GM18508 (cell line): ENCODE data around the gene SYCP1.
"Not testable (repeated sequence)": the region's sequence is repeated elsewhere in the genome, so short reads cannot be mapped to it uniquely, and the experiment has no call there.

Experiments used
- ATAC-seq: cut with Tn5 transposase; IDR thresholded peaks from one replicate; pipeline ENCODE4 v1.9.1; 2021; ENCODE audit warnings: moderate number of reproducible peaks; ENCODE audit not compliant: insufficient read depth, unreplicated experiment

Gene SYCP1

DNA sequence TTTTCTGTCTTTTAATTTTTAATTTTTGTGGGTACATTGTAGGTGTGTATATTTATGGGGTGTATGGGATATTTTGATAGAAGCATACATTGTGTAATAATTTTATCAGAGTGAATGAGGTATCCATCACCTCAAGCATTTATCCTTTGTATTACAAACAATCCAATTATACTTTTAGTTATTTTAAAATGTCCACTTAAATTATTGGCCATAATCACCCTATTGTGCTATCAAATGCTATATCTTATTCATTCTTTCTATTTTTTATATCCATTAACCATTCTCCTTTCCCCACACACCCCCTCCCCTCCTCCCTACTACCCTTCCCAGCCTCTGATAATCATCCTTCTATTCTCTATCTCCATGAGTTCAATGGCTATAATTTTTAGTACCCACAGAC lies 104.8 kb downstream of the SYCP1 start:
- ATAC-seq, result no peak

DNA sequence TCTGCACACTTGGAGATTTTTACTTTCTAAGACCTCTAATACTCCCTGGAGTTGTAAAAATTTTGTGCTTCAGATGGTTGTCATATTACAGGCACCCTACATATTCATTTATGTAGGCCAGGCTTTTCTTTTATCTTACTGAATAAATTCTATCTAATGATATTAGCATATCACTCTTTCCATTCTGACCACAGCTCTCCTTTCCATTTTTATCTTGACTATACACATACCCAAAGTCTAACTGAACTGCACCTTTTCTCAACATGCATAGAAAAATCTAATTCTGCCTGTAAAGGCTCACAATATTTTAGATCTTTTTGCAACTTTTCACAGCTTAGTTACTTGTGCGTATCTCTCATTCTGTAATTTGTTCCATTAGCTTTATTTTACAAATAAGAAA lies 122.2 kb downstream of the SYCP1 start:
- ATAC-seq, result no peak

DNA sequence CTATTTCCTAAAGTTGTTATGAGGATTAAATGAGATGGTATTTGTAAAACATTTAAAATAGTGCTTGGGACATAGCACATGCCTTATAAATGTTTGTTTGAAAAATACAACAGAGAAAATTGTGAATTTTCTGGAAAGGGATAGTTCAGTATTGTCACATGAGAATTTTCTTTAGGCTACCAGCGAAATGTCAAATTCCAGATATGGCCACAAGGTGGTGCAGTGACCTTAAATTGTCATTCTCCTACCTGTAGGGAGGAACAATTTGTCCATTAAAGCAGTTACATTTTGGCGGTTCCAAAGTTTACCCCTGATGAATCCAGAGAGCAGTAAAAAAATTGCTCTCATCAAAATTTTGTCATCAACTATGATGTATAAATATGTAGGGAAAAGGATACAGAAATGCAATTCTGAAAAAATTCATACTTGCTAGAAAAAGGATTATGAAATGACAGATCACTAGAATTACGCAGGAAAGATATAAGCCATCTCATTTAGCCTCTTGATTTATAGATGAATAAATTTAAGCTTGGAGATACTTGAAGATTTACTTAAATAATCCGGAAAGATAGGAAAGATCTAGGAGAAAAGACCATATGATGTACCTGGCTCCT lies 124.7 kb downstream of the SYCP1 start:
- no peak for ATAC-seq

DNA sequence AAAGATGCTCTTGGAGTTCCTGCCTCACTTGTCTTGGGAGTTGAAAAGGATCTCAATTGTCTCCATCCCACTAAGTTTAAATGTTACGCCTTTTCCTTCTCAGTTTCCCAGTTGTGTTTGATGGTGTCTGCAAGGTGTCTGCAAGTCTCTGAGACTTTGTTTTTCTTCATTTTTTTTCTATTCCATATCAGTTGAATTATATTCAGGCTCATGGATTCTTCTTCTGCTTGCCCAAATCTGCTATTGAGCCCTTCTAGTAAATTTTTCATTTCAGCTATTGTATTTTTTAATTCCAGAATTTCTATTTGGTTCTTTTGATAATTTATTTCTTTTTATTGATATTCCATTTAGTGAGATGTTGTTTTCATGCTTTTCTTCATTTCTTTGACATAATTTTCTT lies 127.6 kb downstream of the SYCP1 start:
- no peak for ATAC-seq

DNA sequence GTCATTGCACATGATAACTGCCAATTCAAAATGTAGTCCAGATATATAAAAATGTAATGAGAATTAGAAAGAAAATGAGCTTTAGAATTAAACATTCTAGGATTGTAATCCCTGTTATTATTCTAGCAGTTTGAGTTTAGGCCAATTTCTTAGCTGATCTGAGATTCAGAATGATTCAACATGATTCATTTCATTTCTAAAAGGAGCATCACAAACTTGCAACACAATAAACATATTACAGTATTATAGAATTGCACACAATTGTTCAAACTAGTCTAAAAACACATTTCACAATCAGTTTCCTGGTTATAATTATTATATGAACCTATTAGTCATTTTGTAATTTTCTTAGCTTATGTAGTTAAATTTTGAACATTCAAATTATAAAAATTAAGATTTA lies 131.6 kb downstream of the SYCP1 start:
- no peak for ATAC-seq

DNA sequence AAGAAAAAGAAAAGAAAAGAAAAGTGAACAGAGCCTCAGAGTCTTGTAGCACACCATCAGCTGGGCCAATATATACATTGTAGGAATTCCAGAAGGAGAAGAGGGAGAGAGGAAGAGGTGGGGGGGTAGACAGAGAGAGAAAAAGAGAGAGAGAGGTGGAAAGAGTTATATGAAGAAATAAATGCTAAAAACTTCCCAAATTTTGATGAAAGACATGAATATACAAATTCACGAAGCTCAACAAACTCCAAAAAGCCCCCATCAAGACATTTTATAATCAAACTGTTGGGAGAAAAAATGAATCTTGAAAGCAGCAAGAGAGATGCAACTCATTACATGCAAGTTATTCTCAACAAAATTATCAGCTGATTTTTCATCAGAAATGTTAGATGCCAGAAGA lies 133.4 kb downstream of the SYCP1 start:
- no peak for ATAC-seq

DNA sequence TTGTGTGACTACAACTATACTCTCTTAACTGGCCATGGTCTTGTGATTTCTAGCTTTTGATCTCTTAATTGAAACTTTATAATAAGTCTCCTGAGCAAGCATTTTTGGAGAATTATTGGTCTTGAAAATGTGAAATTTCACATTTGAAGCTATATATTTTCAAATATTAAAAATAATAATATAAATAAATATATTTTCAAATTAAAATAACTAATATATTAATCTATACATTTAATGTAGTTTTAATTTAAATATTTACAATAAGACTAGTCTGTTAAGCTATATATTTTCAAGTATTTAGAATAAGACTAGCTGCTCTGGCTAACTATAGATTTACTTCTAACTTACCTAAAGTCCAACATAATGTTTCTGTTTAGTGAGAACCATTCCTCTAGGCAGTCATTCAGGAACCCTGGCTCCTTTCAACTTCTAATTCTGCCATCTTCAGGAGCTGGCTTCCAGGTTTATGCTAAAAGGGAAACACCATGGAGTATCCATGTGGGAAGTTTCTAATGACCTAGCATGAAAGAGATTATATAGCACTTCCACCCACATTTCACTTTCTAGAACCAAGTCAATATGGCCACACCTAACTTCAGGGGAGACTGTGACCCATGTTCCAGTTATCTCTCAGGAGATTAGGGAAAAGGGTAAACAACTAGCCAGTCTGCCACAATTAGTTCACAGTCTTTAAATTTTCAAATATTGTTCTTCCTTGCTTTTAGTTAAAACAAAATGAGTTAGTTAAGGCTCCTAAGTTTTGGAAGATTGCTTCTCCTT lies 143.0 kb downstream of the SYCP1 start:
- ATAC-seq, result no peak

DNA sequence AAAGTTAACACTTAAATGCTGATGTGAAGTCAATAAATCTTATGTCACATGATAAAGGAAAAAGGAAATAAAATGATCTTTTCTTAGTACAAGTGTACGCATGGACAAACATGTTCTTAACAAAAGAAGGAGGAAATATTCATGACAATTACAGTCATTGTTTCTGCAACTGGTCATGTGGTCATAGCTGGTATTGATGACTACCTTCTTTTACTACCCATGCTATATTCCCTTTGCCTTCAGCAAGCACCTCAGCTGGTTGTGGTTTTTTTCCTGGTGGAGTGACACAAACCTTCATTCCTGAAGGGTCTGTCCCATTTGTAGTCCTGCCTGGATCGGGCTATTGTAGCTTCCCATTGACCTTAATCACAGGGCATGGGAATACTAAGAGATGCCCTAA lies 151.5 kb downstream of the SYCP1 start:
- ATAC-seq, result no peak

DNA sequence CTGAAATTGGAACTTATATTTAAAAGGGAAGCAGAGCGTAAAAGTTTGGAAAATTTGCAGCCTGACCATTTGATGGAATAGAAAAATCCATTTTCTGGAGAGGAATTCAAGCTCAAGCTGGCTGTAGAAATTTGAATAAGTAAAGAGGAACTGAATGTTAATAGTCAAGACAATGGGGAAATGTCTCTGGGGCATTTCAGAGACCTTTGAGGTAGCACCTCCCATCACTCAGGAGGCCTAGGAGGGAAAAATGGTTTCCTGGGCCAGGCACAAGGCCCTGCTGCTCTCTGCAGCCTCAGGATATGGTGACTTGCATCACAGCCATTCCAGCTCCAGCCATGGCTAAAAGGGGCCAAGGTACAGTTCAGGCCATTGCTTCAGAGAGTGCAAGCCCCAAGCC lies 157.3 kb downstream of the SYCP1 start:
- no peak for ATAC-seq

DNA sequence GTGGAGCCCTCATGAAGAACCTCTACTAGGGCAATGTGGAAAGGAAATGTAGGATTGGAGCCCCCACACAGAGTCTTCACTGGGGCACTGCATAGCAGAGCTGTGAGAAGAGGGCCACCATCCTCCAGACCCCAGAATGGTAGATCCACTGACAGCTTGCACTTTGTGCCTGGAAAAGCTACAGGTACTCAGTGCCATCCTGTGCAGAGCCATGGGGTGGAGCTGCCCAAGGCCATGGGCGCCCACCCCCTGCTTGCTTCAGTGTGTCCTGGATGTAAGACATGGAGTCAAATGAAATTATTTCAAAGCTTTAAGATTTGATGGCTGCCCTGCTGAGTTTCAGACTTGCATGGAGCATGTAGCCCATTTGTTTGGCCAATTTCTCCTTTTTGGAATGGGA lies 157.8 kb downstream of the SYCP1 start:
- no peak for ATAC-seq

DNA sequence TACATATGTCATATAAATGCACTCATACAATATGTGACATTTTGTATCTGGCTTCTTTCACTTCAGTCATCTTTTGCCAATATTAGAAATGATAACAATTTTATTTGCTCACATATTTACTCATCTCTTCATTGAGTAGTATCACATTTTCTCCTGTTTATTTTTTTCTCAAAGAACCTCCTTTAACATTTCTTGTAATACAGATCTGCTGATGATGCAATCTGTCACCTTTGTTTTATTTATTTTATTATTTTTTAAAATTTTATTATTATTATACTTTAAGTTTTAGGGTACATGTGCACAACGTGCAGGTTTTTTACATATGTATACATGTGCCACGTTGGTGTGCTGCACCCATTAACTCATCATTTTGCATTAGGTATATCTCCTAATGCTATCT lies 159.1 kb downstream of the SYCP1 start:
- ATAC-seq, result no peak

DNA sequence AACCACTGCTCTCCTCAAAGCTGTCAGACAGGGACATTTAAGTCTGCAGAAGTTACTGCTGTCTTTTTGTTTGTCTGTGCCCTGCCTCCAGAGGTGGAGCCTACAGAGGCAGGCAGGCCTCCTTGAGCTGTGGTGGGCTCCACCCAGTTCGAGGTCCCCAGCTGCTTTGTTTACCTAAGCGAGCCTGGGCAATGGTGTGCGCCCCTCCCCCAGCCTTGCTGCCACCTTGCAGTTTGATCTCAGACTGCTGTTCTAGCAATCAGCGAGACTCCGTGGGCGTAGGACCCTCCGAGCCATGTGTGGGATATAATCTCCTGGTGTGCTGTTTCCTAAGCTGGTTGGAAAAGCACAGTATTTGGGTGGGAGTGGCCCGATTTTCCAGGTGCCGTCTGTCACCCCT lies 164.9 kb downstream of the SYCP1 start:
- ATAC-seq, result not testable (repeated sequence)

DNA sequence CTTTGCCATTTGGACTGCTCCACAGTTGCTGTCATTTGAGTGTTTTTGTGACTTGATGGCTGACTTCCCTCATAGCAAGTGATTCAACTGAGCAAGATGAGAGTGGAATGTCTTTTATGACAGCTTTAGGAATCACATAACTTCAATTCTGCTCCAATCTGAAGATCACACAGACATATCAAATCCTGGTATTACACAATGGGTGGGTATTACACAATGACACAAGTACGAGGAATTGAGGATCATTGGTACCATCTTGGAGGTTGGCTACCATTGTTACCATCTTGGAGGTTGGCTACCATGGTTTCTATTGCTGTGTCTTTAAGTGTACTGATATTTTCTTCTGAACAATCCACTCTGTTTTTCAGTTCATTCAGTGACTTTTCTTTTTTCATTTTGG lies 166.5 kb downstream of the SYCP1 start:
- no peak for ATAC-seq

DNA sequence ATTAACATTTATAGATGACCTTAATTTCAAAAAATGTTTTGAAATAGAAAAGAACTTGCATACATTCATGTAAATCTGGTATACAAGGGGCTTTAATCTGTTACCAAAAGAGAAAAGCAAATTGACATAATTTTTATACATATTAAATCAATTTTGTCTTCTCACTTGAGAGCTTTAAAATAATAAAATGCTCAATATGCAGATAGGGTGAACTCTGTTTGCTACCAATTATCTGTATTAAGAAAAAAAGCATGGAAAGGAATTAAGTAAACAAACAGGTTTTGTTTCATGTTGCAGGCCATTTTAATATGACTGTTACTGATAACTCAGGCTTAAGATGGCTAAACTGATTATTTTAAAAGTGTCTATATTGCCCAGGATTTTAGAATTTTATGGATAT lies 168.9 kb downstream of the SYCP1 start:
- no peak for ATAC-seq

DNA sequence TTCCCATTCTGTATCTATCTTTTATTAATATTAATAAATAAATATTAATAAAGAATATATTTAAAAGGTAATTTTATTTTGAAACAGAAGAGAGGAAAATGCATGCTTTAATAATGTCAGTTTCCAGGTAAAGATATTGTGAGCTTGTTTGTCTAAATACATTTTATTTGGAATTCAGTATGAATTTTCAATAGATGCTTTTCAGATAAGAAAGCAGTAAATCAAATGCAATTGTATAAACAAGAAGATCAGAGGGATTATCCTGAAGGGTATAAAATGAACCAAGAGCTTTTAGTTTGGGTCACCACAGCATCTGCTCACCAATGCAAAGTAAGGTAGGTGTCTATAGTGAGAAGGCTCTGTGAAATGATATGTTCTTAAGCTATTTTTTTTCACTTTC lies 174.9 kb downstream of the SYCP1 start, which contains the start of gene TSHB:
TSS of gene TSHB (plus strand) at position 301 of the 400 bp plus-strand sequence. CDS start 3,537 bp downstream, outside the sequence.
- no peak for ATAC-seq

DNA sequence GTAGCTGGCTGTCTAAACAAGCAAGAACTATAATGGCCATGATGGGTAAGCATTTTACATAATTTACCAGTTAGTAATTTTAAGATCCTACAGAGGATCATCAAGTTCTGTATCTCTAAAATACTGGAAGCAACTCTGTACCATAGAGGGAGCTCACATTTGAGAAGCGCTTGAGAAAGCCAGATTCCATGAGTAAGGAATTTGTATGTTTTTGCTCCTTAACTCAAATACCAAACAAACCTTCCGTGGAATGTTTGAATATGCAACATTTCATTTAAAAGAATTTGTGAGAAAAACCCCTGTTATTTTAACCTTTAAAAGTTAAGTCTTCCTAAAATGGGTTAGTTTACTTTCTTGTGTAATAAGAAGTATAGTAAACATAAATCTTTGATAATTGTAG lies 176.9 kb downstream of the SYCP1 start:
- no peak for ATAC-seq

DNA sequence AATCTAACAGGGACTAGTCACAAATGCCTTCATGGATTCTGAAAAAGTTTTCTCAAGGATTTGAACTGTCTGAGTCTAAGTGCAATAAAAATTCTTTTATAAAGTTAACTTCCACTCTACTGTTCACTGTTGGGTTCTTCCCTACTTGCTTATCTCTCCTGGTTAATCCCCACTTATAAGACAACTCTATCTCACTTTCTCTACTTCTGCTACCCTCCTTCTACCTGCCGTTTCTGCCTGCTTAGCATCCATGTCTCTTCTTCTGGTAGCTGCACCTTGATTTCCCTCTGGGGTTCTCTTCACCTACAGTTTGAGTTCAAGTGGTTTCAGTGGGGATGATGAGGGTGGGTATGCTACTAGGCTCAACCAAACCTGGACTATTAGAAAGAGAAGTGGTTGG lies 181.0 kb downstream of the SYCP1 start:
- no peak for ATAC-seq

DNA sequence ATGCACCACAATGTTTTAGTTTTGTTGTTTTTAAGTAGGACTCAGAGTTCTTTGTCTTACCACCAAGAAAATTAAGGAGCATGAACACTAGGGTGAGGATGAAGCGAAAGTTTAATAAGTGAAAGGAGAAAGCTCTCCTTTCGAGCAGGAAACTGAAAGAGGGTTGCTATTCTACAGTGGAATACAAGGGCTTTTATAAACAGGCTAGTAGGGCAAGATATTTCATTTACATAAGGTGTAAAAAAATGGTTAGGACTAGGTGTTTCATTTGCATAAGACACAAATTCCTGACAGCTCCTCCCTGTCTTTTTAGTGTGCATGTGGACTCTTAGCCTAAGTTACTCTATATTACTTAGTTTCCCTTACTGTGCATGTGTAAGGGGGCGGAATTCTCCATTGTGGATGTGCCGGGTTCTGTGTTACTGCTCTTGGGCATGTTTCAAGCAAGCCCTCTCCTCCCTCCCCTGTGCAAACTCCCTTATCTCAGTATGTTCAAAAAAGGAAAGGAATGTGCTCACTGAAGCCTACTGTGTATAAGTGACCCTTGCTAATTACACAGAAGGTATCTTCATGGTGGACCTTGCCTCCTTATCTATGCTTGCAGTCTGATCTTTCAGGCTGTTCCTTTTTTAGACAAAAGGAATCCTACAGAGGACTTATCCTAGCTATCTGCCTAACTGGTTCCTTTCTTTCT lies 182.3 kb downstream of the SYCP1 start:
- no peak for ATAC-seq

DNA sequence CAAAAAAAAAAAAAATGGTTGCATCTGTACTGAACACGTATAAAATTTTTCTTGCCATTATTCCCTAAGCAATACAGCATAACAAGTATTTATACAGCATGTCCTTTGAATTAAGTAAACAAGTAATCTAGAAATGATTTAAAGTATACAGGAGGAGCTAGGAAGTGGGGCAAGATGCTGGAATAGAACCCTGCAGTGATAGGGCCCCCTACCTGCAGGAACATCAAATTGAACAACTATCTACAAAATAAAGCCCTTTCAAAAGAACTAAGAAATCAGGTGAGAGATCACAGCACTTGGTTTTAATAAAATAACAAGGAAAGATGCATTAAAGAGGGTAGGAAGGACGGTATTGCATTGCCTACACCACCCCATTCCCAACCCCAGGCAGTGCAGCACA lies 185.8 kb downstream of the SYCP1 start:
- no peak for ATAC-seq

DNA sequence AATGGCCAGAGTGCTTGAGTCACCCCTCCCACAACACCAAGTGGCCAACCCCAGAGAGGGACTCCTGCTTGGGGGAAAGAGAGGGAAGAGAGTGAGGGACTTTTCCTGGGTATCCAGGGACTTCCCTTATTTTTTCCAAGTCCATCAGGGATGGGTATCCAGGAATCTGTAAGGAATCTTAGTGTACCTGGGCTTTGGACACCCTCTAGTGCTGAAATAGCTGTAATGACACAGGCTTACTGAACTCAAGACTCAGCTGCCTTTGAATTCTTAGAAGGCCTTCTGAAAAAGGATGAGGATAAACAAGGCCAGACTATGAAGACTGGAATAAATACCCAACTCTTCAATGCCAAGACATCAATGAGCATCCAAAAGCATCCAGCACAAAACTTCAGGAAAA lies 187.0 kb downstream of the SYCP1 start:
- no peak for ATAC-seq
